GM19023 (cell line): ENCODE measurements around the gene PRRC2B.
"Not testable (repeated sequence)": the region's sequence is repeated elsewhere in the genome, so short reads cannot be mapped to it uniquely, and the experiment has no call there.

ENCODE experiments used
- ATAC-seq: cut with Tn5 transposase; IDR thresholded peaks from one replicate; pipeline ENCODE4 v1.9.1; 2021; ENCODE audit warnings: mild to moderate bottlenecking, moderate library complexity; ENCODE audit not compliant: unreplicated experiment

The PRRC2B gene

GRCh38 chr9:131393622-131394463, at the start of gene PRRC2B:
TSS of gene PRRC2B (plus strand) at chr9:131394086. CDS start at chr9:131430145, 36,059 bp downstream.
- ATAC-seq: peak; percentile 46

DNA sequence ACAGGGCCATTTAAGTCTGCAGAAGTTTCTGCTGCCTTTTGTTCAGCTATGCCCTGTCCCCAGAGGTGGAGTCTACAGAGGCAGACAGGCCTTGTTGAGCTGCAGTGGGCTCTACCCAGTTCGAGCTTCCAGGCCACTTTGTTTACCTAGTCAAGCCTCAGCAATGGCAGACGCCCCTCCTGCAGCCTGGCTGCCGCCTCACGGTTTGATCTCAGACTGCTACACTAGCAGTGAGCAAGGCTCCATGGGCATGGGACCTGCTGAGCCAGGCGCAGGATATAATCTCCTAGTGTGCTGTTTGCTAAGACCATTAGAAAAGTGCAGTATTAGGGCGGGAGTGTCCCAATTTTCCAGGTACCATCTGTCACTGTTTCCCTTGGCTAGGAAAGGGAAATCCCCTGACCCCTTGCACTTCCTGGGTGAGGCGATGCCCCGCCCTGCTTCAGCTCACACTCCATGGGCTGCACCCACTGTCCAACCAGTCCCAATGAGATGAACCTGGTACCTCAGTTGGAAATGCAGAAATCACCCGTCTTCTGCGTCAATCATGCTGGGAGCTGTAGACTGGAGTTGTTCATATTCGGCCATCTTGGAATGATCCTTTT, 48.9 kb upstream of the PRRC2B start:
- not testable (repeated sequence) for ATAC-seq

DNA sequence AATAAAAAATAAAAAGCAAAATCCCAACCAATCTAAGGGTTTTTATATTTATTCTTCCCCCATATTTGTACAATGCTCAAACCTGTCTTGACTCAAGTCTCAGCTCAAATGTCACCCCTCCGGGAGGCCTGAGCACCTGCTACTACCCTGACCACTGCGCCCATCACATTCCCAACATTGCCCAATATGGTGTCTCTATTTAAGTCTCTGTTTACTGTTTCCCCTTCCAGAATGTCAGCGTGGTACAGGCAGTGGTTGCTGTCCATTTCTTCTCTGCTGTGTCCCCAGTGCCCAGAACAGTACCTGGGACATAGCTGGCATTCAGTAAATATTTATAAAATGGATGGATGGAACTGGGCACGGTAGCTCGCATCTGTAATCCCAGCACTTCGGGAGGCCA, 47.3 kb upstream of the PRRC2B start:
- ATAC-seq: no peak

DNA sequence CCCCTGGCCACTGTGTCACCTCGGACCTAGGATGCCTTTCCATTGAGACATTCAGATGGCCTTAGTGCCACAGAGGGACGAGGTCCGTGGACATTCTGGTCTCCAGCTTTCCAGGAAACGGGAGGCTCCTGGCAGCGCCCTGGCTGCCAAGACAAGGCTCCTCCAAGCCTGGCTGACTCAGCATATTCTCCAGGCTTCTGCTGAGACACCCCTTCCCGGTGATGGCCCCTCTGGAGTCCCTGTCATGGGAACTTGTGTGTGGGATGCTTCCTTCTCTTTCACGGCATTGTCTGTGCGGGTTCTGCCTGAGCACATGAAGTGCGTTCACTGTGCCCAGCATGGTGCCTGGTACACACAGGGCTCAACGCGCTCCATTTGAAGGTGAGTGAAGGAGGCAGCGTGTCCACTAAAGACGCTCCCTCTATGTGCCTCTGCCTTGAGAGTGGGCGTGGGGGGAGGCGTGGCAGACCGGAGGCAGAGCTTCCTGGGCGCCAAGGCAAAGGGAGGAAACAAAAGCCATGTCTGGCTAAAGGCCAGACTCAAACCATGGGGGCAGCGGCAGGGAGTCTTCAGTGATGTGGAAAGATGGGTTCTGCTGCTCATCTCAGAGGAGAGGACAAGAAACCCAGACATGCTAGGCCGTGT, 46.4 kb upstream of the PRRC2B start:
- ATAC-seq: no peak

DNA sequence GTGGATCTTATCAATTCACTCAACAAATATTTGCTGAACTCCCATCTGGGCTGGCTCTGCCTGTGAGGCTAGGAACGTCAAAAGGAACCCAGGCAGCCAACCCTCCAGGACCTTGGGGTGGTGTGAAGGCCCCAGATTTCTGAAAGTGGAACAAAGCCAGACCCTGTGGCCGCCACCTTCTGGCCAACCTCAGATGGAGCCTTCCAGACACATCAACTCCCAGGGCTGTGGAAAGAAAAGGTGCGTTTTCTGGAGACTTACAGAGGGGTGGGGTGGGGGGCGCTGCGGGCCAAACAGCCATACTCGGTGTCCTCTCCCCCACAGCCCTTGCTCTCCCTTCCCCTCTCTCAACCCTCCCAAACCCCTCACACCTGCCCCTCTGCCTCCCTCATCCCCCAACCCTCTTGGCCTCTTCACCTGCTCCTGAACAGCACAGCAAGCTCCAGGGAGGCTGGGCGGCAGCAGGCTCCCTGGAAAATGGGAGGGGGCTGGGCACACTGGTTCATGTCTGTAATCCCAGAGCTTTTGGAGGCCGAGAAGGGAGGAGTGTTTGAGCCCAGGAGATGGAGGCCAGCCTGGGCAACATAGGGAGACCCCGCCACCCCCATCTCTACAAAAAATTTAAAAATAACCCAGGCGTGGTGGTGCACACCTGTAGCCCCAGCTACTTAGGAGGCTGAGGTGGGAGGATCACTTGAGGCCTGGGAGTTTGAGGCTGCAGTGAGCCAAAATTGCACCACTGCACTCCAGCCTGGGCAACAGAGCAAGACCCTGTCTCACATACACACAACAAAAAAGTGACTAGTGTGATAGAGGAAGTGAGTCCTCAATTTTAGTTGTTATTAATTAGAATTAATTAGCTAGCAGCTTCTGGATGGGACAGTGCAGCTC, 45.0 kb upstream of the PRRC2B start:
- ATAC-seq: no peak

- no peak for ATAC-seq
Observed at GRCh38 chr9:131349522-131349880, 44.4 kb upstream of the PRRC2B start.

- no peak for ATAC-seq
Observed at GRCh38 chr9:131349881-131350563, 43.9 kb upstream of the PRRC2B start.

DNA sequence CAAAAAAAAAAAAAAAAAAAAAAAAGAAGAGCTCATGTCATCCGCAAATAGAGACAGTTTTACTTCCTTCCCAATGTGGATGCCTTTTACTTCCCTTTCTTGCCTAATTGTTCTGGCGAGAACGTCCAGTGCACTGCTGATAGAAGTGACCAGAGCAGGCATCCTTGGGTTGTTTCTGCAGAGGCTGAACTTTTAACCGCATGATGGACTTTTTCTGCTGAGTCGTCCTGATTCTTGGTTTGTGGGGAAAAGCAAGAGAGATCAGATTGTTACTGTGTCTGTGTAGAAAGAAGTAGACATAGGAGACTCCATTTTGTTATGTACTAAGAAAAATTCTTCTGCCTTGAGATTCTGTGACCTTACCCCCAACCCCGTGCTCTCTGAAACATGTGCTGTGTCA, 37.4 kb upstream of the PRRC2B start:
- ATAC-seq: not testable (repeated sequence)

DNA sequence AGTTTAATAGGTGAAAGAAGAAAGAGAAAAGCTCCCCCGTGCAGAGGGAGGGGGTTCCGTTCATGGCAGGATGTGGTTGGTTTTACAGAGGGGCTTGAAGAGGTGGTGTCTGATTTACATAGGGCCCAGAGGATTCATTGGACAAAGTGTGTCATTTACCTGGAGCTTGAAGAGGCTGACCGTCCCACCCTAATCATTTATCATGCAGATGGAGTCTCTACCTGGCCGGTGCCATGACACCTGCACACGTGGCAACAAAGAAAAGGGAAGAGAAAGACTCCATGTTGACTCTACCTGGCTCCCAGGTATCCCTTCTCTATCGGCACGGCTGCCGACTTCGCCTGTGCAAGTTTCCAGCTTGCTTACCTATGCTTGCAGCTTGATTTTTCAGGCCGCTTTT, 35.3 kb upstream of the PRRC2B start:
- no peak for ATAC-seq

DNA sequence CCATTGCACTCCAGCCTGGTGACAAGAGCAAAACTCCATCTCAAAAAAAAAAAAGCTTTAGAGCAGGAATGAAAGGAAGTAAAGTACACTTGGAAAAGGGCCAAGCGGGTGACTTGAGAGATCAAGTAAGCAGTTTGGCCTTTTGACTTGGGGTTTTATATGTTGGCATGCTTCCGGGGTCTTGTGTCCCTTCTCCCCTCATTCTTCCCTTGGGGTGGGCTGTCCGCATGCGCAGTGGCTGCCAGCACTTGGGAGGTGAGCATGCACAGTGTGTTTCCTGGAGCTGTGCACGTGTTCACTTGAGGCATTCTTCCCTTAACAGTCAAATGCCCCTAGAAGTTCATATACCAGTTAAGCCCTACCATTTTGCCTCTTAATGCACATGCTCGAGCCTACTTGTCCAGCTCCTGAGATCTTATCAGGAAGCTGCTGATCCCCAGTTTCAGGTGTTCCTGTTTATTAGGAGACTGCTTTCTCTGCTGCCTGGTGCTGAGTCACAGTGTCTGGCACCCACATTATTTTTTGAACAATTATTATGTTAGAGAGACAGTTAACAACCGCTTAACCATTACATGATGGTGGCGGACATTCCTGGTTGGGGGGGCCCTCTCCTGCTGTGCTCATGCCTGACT, 32.6 kb upstream of the PRRC2B start:
- no peak for ATAC-seq

- ATAC-seq: no peak
Observed at GRCh38 chr9:131365546-131365945, 28.3 kb upstream of the PRRC2B start.

GRCh38 chr9:131366761-131367401, 27.0 kb upstream of the PRRC2B start:
- ATAC-seq: no peak

- ATAC-seq: no peak
Observed at GRCh38 chr9:131367450-131367849, 26.4 kb upstream of the PRRC2B start.

DNA sequence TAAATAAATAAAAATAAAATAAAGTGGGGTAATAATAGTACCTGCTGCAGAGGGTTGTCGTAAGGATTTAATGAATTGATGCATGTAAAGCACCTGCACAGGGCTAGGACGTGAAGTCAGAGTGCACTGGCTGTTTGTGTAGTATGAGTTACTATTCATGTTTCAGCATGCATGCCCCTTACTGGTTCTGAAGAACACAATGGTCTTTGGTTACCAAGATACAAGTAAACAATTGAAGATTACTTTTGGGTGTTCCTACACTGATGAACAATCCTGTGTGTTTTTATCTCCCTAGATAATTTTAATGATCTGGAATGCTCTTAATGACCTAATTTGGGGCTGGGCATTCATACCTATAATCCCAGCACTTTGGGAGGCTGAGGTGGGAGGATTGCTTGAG, 23.2 kb upstream of the PRRC2B start:
- no peak for ATAC-seq

- not testable (repeated sequence) for ATAC-seq
Observed at GRCh38 chr9:131372599-131372973, 21.3 kb upstream of the PRRC2B start.

DNA sequence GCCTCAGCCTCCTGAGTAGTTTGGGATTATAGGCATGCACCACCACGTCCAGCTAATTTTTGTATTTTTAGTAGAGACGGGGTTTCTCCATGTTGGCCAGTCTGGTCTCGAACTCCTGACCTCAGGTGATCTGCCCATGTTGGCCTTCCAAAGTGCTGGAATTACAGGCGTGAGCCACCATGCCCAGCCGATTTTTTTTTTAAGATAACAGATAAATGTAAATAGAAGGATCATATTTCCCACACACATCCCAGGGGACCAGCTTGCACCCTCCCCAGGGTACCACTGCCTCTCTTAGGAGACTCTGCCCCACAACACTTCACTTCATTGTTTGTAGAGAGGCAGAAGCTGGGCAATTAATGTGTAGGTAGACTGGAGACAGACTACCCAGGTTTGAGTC, 19.2 kb upstream of the PRRC2B start:
- not testable (repeated sequence) for ATAC-seq

- ATAC-seq: no peak
Observed at GRCh38 chr9:131379056-131379455, 14.8 kb upstream of the PRRC2B start.

DNA sequence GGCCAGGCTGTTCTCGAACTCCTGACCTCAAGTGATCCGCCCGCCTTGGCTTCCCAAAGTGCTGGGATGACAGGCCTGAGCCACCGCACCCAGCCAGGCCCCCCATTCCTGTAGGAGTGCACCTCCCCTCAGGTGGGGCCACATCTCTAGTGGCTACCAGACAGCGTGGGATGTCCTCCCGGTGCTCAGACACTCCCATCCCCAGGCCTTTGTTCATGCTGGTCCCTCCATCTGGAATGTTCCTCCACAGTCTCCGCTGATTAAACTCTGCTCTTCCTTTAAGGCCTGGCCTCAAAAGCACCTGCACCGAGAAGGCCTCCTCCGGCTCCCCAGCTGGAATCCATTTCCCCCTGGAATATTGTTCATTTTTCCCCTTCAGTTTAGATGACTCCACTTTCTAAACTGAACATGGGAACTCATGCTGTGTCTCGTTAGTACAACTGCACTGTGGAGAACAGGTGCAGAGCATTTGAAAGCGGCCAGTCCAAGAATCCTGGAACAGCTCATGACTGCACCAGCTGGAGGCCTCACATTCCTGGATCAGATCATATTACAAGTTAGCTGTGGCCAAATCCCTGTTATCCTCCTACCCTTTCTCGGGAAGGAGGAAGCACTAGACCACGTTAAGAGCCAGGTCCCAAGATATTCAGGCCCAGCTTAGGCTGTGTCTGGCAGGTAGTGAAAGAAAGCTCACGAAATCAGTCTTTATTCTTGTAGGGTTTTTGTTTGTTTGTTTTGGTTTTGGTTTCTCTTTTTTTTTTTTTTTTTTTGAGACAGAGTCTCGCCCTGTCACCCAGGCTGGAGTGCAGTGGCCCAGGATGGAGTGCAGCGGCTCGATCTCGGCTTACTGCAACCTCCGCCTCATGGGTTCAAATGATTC, 10.8 kb upstream of the PRRC2B start:
- no peak for ATAC-seq

DNA sequence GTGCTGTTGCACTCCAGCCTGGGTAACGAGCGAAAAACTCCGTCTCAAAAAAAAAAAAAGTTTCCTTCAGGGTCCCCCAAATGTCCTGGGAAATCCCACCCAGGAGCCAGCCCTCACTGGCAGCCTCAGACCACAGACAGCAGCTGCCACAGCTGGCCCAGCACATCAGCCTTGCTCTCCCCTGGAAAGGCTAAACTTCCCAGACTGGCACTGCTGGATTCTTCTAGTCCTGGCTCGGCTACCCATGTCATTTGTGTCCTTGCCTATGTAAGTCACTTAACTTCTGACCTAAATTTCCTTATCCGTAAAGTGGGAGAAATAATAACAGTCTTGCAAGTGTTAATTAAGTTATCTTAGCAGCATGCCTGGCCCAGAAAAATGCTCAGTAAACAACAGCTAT, 8.6 kb upstream of the PRRC2B start:
- no peak for ATAC-seq
